22Rv1 (cell line): ENCODE results near the gene AQP7.

Experiments used
- ZFX ChIP-seq: fragments of 450-650 bp; IDR thresholded peaks from 2 replicates; pipeline ENCODE4 v1.6.1; 2017; ENCODE audit warnings: antibody characterized with exemption, borderline replicate concordance
- TF ChIP-seq, protein P1 (sequence below): fragments of 450-650 bp; IDR thresholded peaks from 2 replicates; pipeline ENCODE4 v1.5.1; 2017; ENCODE audit warnings: mild to moderate bottlenecking

- TF ChIP-seq, protein P1, sequence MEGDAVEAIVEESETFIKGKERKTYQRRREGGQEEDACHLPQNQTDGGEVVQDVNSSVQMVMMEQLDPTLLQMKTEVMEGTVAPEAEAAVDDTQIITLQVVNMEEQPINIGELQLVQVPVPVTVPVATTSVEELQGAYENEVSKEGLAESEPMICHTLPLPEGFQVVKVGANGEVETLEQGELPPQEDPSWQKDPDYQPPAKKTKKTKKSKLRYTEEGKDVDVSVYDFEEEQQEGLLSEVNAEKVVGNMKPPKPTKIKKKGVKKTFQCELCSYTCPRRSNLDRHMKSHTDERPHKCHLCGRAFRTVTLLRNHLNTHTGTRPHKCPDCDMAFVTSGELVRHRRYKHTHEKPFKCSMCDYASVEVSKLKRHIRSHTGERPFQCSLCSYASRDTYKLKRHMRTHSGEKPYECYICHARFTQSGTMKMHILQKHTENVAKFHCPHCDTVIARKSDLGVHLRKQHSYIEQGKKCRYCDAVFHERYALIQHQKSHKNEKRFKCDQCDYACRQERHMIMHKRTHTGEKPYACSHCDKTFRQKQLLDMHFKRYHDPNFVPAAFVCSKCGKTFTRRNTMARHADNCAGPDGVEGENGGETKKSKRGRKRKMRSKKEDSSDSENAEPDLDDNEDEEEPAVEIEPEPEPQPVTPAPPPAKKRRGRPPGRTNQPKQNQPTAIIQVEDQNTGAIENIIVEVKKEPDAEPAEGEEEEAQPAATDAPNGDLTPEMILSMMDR = no peak
- no peak for TF ChIP-seq ZFX
Measured at GRCh38 chr9:33381231-33381791, 21.1 kb downstream of the AQP7 start.
